GM18519 (cell line): ENCODE measurements around the gene HRG.
A peak's percentile ranks its signal among the peaks of the same experiment; 100 is the strongest.

ENCODE experiments used
- ATAC-seq: cut with Tn5 transposase; IDR thresholded peaks from one replicate; pipeline ENCODE4 v1.9.1; 2021; ENCODE audit warnings: mild to moderate bottlenecking, moderate library complexity; ENCODE audit not compliant: unreplicated experiment, low FRiP score

HRG gene

DNA sequence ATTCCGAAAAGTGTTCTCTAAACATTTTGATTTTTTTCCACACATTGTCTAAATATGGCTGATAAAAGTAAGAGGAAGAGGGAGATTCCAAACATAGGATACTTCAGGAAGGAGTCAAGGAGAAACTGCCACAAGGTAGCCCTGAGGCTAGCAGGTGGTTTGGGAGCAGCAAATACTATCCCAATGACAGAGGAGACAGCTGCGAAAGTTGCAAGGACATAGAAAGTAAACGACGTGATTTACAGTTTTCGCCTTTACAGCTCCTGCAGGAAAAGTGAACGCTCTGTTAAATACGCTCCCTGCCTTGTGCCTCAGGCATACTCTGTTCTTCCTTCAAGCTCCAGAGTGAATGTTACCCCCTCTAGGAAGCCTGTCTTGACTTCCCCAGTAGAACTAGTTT is 29.3 kb upstream of the HRG start:
- no peak for ATAC-seq

DNA sequence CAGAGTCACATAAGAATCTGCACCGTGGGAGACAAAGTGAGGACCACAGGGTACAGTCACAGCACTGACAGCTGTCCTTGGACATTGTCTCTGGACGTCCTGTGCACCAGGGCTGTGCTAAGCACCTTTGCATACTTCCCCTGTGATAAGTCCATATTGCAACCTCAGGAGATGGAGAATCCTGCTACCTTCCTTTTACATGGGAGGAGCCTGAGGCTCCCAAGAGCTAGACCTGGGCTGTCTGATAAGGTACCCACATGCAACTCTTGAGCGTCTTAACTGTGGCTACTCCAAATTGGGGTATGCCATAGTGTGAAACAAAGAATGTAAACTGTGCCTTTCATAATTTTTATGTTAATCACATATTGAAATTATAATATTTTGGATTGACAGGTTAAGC is 28.1 kb upstream of the HRG start:
- ATAC-seq = no peak

DNA sequence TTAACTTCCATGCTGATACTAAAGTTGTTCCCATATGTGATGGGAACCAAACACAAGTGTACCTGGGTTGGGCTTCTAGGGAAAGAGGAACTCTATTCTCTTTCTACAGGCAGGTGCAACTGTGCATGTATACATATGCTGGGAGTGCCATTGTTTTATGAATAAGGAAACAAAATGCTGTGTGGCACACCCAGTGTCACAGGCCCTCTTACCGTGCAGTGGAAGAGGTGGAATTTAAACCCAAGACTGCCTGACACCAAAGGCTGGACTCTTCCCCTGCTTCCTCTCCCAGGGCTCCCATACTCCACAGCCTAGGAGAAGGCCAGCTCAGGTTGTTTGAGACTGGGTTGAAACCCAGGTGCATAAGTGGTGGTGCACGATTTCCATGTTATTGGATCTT is 27.6 kb upstream of the HRG start:
- no peak for ATAC-seq

DNA sequence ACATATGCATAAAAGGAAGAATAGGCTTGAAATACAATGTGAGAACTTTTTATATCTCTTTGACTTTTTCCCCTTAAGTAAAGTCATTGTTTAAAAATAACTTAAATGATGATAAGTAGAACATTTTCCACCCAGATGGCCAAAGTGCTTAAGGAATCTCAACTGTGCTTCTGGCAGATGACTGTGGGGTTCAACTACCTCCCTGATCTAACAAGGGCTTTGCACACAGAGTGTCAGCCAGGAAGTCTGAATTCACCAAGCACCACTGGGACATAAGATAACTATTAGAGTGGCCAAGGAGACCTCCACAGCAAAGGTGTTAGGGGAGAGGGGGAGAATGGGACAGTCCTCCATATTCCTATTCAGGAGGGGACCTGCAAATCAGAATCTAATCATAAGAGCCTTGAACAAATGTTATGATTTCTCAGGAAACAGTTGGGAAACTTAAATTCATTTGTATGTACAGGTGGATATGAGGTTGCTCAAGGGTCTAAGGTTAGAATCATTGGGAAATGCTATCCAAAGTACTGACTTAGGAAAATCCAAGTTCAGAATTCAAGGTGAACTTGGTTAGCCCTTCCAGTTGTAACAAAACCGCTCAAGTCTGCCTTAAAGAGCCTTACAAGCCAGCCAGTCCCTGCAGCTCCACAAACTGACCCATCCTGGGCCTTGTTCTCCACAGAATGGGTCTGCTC is 25.9 kb upstream of the HRG start, which contains the start of gene FETUB:
TSS of gene FETUB (plus strand) at position 622 of the 695 bp plus-strand sequence. CDS start at position 684, 62 bp downstream.
- ATAC-seq = no peak

DNA sequence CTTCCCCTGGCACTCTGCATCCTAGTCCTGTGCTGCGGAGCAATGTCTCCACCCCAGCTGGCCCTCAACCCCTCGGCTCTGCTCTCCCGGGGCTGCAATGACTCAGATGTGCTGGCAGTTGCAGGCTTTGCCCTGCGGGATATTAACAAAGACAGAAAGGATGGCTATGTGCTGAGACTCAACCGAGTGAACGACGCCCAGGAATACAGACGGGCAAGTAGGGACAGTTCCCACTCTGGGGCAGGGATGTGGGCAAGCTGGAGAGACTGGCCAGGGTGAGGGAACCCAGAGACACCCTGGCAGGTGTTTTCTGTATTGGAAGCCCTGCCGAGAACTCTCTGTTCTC is 25.4 kb upstream of the HRG start:
- no peak for ATAC-seq

DNA sequence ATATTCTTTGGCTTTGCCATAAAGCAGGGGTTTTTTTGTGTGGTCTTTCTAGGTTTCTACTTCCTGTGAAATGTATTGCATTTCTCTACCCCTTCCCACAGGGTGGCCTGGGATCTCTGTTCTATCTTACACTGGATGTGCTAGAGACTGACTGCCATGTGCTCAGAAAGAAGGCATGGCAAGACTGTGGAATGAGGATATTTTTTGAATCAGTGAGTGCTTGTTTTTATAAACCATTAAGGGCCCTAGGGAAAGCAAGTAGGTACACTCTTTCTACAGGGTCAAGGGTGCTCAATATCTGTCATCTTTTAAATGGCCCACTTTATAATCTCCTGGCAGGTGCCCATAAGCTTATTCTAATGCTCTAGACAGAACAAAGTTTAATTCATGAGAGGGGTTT is 24.9 kb upstream of the HRG start:
- ATAC-seq = no peak

DNA sequence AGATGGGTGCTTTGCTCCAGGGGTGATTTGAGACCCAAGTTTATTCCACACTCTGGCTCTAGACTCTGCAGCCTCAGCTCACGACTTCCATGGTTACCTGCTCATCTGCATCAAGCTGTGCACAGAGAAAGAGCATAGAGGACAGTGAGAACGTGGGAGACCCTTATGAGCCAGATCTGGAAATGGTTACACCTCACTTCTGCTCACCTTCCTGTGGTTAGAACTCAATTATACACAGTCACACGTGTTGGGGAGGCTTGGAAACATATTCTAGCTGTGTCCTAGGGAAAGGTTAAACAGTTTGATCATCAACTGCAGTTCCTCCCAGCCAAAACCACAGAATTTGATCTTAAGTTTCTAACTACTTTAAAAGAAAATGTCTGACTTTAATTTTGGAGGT is 23.8 kb upstream of the HRG start:
- no peak for ATAC-seq

DNA sequence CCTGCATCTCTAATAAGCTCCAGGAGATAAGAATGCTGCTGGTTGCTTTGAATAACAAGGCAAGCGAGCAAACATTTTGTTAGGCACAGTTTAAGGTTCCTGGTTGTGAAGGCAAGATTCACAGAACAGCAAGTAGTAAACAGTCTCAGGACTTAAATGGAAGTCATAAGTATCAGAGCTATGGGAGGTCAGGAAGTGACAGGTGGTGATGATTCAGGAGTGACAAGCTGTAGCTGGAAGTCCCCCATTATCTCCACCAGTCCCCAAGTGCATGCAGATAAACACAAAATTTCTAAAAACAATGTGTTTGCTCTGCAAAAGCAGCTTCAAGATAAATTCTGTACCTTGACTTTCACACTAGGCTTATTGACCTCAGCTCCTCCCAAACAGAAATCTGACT is 22.3 kb upstream of the HRG start:
- no peak for ATAC-seq

DNA sequence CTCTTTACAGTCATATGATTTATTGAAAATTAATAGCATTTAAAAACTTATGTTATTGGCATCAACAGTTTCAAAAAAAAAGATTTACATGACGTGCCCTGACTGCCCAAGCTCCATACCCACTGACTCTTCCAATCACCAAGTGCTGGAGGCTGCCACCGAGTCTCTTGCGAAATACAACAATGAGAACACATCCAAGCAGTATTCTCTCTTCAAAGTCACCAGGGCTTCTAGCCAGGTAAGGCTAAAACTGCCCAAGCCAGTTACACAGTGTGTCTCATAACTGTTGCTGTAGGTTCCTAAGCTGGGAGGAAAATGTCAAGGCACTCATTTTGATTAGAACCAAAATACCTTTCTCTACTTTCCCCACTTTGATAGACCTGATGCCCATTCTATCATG is 21.1 kb upstream of the HRG start:
- no peak for ATAC-seq

DNA sequence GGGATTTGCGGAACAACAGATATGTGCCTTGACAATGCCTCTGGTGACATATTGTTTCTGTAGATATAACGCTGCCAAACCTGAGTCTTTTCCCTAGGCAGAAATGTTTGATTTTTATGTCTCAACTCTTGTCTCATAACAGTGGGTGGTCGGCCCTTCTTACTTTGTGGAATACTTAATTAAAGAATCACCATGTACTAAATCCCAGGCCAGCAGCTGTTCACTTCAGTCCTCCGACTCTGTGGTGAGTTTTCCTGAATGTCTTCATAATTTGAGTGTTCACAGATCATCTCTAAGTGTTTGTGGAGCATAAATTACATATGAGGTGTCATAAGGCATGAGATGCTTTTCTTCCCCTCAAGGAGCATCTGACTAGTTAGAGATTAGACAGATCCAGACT is 19.7 kb upstream of the HRG start:
- no peak for ATAC-seq

DNA sequence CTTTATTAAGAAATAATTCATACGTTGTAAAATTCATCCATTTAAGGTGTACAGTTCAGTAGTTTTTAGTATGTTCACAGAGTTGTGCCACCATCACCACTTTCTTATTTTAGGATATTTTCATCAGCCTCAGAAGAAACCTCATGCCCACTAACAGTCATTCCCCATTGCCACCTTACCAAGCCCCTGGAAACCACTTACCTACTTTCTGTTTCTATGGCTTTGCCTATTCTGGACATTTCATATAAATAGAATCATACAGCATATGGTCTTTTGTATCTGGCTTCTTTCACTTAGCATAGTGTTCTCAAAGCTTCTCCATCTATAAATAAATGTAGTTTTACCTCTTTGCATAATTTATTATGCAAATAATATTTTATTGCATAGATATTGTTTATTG is 19.0 kb upstream of the HRG start:
- no peak for ATAC-seq

DNA sequence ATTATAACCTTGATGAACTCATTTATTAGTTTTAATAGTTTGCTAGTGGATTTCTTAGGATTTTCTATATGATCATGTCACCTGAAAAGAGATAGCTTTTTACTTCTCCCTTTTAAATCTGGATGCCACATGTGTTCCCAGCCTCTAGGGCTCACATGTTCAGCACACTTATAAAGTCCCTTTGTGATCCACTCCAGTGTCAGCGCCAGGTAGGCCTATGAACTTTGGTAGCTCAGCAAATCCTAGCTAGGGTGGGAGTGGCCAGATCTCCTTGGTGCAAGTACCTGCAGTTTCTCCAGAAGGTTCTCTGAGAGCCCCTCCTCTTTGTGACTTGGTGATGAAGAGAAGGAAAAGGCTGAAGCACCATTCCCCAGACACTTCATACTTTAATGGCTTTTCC is 17.0 kb upstream of the HRG start:
- ATAC-seq = no peak

DNA sequence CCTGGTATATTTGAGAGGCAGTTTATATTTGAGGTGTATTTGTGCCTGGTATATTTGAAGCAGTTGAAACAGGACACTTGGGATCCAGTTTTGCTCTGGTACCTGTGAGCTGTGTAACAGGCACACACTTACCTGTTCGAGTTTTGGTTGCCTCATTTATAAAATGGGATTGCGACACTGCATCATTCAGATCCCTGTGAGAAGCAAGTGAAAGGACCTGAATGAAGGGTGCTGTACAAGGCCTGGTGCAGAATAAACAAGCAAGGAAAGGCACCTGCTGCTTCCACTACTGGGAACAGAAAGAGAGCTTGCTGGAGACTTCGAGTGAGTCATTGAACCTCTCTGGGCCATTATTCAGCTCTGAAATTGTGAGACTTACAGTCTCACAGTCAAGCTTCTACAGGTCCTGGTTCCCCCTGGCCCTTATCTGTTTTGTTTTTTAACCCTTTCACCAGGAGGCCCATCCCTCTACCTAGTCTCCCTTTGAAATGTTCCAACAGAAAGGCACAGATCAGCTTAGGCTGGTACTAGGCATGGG is 14.1 kb upstream of the HRG start:
- no peak for ATAC-seq

DNA sequence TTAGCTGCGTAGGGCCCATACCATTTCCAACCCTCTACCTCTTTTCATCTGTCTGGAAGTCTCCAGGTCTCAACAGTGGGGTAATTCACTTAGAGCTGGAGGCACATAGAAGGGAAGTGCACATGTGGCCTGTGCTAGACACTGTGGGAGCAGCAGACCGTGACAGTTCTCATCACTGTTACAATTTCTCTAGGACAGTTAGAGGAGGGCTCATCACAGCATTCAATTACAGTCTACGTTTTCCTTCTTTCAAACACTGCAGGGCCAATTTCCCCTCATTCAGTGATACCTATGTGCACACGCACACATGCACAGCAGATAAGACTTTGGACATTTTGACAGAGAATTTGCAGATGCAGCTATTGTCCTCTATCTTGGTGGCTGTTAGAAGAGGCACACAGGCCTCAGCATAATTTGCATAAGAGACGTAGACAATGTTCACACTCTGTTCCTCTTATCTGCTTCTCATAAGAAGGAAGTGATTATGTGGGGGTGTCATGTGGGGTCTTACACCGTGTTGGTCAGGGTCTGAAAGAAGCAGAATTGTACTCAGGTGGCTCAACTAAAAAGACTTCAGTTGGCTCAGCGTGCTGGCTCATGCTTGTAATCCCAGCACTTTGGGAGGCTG is 12.6 kb upstream of the HRG start:
- peak; percentile 84 for ATAC-seq

DNA sequence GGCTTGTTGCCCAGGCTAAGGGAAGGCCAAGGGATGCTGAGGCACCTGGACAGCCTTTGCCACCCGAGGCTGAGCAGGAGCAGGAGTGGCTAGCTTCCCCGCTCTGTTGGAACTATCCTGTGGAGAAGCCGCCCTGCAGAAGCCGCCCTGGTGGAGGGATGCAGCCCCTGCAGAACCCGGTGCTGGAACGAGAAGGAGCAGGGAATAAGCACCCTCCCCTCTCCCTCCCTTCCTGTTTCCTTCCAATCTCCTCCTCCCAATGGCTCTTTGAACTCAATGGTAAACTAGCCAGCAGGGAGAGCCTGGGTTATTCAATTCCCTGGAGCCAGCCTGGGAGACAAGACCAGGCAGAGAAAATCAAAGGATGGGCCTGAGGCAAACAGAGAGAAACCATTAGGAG is 11.8 kb upstream of the HRG start:
- no peak for ATAC-seq

DNA sequence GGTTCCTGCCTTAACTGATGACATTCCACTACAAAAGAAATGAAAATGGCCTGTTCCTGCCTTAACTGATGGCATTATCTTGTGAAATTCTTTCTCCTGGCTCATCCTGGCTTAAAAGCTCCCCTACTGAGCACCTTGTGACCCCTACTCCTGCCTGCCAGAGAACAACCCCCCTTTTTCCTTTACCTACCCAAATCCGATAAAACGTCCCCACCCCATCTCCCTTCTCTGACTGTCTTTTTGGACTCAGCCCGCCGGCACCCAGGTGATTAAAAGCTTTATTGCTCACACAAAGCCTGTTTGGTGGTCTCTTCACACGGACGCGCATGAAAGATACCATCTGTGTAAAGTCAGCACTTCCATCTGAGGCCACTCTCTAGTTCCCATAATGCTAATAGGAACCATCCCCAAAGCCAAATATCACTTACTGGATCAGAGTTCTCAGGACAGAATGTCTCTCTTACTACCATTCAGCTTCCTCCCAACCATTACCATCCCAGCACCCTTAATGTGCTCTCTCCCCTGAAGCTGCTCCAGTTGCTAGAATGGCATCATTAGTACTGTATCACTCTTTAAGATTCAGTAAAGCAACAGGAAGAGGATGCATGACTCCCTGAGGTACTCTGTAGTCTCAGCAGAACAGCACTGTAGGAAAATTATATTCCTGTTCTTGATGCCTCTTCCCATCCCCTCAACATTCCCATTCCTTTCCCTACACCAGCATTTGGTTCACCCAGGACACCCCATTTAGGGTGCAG is 2.3 kb upstream of the HRG start:
- no peak for ATAC-seq

DNA sequence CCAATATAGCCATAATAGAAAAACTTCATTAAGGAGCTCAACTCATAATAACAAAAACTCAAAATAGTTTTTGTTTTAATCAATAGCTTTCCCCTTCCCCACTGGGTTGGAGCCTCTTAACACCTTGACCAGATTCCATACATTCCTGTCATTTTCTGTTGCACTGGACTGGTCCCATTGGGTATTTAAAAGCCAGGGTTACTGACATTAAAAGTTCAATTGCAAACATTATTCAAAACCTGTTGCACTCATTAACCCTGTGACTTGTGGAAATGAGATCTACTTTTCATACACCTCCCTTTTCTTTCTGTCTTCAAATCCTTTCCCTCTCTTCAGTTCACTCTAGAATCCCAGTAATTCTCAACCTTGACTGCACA is 1.7 kb upstream of the HRG start:
- ATAC-seq = no peak

DNA sequence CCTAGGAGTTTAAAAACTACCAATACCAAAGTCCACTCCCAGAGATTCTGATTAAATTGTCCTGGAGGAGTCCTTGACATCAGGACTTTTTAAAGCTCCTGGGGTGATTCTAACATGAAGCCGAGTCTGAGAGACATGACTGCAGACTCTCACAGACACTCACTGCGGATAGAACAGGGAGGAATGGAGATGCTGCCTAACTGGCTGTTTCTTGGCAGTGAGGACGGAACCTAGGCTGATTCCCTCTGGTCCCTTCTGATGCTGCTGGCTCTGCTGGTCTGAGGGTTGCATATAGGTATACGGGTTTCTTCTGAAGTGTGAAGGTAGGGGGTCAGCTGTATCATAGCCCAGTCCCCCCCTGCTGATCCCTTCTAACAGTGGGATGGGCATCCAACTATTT is 1.3 kb upstream of the HRG start:
- no peak for ATAC-seq

DNA sequence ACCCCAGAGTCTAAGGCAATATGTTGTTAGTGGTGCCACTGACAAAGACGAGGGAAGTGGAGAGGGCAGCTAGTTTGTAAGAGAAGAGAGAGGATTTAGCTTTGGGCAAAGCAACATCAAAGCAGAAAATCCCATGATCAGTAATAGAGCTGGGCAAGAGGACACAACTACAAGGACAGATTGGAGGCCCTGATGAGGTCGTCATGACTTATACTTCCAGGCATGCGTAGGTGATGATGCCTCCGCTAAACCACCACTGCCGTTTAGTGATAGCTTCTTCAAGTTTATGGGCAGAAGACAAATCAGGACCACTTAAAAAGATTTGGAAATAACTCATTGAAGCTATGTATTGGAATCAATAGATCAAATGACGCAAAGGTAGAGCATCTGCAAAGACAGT is 2.6 kb downstream of the HRG start:
- no peak for ATAC-seq

DNA sequence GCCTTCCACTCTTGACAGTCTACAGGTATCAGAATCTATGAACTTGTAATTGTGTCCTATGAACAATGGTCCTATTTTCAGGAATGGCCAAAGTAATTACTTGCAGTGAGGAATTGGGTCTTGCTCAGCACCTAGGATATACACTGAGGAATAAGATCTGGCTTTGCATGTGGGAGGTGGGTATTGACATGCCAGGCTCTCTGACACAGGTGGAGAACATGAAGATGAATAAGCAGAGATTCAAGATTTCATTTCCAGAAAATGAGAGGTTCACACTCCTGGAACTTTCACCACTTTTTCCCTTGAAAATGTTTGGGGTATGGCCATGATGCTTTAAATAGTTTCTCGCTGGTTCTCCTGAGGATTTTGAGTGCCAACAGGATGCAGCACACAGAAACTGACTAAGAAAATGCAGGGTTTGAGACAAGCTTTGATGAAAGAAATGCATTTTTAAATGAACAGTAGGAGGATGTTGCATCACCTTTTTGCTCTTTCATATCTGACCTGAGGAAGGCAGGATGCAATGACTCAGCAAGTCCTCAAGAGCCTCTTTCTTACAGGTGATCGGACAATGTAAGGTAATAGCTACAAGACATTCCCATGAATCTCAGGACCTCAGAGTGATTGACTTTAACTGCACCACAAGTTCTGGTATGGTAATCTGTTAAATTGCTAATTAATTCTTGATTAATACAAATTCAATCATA is 3.7 kb downstream of the HRG start:
- no peak for ATAC-seq

DNA sequence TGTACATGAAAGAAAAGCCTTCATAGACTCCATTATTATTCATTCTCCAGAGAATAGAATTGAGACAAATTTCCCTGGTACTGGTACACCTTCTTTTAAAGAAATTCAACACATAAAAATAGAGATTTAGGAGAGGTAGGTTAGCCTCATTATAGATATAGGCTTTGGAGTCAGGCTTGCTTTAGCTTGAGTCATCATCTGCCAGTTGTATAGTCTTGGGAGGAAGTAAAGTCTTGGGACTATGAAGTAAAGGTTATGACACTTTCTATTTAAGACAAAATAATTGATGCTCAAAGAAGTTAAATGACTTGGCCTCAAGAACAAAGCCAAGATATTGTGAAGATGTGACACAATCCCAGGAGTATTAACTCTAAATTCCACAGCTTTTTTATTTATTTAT is 4.3 kb downstream of the HRG start:
- no peak for ATAC-seq
